MV-4-11 (cell line): ENCODE data around the gene RIPPLY3.
A peak's percentile ranks its signal among the peaks of the same experiment; 100 is the strongest.
"Not testable (repeated sequence)": the region's sequence is repeated elsewhere in the genome, so short reads cannot be mapped to it uniquely, and the experiment has no call there.

Source experiments
- DNase-seq: peaks from one replicate; lab custom pipeline; 2025; lab: John Stamatoyannopoulos, UW

RIPPLY3 gene

DNA sequence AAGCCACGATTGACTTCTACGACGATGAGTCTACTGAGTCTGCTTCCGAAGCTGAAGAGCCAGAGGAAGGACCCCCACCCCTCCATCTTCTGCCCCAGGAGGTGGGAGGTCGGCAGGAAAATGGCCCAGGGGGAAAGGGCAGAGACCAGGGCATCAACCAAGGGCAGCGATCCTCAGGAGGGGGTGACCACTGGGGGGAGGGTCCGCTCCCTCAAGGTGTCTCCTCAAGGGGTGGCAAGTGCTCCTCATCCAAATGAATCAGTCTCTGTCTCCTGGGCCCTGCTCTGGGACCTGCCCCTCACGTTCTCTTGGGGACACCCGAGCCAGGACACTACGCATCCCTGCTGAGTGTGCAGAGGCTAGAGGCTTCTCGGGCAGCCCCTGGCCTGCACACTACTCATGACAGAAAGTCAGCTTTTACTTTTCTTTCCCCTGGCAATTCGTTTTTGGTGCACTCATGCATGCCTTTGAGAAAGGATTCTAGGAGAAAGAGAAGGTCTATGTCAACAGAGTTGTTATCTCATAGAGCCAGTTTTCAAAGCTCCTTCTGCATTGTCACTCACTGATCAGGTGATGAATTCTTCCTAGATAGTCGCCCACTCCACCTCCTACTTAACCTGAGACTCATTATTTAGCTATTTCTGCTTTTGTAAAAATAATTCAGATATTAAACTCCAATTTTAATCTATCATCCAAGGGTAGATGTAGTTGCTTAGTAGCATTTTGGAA, 11.6 kb downstream of the RIPPLY3 start:
- DNase-seq, result no peak

DNA sequence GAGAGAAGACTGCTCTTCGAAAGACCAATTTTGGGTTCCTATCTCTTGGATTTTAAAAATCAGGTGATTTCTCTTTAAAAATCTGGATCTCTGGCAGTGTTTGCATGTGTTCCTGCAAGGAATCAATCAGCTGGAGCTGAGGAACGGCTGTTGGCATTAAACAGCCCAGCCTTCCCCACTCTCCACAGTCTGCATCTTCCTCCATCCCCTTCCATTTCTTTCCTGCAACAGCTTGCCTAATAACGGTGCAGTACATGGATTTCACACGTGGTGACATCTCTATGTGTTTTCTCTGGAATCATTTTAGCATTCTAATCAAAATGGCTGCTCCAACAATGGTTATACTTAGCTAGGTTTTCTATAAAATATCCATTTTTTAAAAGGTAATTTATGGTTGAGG, 20.0 kb downstream of the RIPPLY3 start:
- no peak for DNase-seq

DNA sequence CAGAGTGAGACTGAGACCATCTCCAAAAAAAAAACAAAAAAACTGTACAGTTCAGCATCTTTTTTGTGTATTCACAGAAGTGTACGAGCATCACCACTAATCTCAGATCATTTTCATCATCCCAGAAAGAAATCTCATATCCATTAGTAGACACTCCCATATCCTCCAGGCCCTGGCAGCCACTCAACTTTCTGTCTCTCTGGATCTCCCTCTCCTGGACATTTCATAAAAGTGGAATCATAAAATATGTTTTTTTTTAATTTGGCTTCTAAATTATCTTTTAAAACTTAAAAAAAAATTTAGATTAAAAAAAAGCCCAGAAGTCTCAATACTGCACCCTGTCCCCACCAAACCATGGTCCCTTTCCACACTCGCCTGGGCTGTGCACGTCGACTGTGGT, 22.1 kb downstream of the RIPPLY3 start:
- DNase-seq, result no peak

DNA sequence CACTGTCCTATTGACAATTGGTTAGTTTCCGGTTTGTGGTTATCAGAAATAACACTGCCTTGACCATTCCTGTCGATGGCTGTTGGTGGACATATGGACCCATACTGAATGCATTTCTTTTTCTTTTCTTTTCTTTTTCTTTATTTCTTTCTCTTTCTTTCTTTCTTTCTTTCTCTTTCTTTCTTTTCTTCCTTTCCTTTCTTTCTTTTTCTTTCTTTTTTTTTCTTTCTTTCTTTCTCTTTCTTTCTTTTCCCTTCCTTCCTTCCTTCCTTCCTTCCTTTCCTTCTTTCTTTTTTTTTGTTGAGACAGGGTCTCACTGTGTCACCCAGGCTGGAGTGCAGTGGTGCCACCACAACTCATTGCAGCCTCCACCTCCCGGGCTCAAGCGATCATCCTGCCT, 24.4 kb downstream of the RIPPLY3 start:
- DNase-seq, result no peak

DNA sequence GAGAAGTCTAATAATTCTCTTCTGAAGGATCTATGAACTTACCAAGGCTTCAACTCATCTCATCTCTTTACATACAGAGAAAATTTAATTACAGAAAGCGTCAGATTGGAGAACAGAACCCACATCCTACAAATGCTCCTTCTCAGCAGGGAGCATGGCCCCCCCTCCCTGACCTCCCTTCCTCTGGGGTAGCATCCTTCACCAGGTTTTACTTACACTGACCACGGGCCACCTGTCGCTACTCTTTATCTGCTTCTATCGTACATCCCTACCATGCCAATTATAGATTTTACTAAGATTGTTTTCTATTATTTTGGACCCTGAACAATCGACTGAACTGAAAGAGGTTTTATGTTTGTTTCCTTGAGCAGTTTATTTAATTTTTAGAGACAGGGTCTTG, 25.8 kb downstream of the RIPPLY3 start:
- no peak for DNase-seq

DNA sequence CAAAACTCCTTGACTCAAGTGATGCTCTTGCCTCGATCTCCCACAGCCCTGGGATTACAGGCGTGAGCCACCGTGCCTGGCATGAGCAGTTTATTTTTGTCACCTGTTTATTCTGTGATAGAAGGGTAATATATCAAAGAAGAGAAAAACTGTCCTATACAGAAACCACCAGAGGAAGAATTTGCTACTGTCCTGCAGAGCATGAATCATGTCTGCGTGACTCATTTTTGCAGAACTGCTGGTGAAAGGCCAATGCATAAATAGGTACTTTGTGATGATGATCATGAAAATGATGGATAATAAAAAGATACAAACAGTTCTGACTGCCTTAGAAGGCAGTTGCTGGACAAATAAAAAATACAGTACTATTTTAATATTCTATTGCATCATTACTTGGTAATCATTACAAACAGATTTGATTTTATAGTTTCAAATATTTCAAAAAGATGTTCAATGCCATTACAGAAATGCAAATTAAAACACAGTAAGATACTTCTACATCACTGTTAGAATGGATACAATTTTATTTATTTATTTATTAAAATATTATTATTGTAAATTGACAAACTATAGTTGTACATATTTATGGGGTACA, 26.5 kb downstream of the RIPPLY3 start:
- peak; percentile 18 for DNase-seq

DNA sequence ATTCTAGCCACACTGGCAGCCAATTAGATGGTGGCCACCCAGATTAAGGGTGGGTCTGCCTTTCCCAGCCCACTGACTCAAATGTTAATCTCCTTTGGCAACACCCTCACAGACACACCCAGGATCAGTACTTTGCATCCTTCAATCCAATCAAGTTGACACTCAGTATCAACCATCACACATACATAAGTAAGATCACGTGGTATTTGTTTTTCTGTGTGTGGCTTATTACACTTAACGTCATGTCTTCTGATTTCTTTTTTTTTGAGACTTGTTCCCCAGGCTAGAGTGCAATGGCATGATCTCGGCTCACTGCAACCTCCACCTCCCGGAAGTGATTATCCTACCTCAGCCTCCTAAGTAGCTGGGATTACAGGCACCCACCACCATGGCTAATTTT, 27.9 kb downstream of the RIPPLY3 start:
- DNase-seq, result not testable (repeated sequence)

DNA sequence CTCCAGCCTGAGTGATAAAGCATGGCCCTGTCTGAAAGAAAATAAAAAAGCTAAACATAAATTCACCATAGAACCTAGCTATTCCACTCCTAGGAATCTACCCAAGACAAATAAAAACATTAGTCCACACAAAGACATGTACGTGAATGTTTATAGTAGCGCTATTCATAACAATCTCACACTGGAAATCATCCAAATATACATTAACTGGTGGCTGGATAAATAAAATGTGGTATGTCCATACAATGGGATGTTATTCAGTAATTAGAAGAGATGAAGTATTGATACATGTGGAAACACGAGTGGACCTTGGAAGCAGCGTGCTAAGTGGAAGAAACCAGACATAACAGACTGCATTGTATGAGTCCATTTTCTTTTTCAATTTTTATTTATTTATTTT, 29.7 kb downstream of the RIPPLY3 start:
- DNase-seq, result no peak

DNA sequence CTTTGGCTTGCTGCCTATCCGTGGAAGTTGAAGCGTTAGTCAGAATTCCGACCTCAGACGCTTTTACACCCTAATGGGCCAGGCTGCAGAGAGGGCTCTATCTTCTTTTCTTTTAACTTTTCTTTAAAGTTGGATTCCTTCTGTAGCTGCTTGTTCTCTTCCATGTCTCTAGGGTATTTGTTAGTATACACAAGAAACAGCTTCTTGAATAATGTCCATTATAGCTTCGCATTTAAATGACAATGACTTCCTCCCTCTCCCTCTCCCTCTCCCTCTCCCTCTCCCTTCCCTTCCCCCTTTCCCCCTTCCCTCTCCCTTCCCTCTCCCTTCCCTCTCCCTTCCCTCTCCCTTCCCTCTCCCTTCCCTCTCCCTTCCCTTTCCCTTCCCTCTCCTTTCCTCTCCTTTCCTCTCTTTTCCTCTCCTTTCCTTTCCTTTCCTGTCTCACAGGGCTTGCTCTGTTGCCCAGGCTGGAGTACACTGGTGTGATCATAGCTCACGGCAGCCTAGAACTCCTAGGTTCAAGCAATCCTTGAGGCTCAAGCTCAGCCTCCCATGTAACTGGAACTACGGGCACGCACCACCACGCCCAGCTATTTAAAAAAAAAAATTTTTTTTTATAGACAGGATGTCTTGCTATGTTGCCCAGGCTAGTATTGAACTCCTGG, 33.0 kb downstream of the RIPPLY3 start:
- no peak for DNase-seq

DNA sequence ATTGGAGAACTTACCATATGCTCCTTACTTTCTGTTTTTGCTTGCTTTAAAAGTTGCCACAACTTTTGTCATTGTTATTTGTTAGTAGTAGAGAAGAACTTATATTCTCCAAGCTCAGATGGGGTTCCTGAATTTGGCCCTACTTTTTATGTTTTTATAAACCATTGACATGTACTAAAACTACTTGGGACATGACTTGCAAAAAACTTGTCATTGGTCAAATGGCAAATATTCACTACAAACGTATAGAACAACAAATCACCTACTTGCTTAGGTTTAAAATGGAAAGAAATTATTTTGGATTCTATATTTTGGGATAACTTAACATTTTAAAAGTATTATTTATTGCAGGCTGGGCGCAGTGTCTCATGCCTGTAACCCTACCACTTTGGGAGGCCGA, 33.7 kb downstream of the RIPPLY3 start:
- no peak for DNase-seq

DNA sequence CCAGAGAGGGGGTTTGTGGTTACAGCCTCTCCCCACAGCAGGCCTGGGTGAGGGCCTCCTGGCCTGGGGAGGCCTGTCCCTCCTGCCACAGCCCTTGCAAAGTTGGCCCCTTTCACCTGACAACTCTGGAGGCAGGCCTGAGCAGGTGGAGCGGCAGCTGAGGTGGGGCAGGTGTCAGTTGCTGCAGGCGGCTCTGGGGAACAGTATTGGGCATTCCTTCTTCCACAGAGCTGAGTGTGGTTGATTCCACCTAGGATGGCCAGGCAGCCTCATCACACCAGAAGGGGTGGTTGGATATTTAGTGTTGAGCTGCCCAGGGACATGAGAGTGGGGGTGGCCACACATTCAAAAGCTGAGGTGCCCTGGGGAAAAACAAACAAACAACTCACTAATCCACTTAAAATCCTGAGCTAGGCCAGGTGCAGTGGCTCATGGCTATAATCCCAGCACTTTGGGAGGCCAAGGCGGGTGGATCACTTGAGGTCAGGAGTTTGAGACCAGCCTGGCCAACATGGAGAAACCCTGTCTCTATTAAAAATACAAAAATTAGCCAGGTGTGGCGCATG, 35.3 kb downstream of the RIPPLY3 start:
- no peak for DNase-seq

DNA sequence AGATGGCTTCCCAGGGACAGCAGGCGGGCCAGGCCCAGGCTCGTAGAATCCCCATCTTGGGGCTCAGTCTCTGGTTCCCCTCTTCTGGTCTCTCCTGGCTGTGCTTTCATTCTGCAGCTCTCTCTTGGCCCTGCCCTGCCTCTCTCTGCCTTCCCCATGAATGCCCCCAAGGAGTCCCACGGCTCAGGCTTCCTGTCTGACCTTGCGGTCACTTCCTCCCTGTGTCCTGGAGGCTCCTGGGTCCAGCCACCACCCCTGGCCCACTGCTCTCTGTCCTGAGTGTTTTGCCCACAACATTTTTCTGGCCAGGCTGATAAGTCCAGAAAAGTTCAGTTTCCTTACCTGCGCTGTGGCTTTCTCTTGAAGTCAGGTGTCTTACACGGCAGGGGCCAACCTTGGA, 37.3 kb downstream of the RIPPLY3 start:
- no peak for DNase-seq

DNA sequence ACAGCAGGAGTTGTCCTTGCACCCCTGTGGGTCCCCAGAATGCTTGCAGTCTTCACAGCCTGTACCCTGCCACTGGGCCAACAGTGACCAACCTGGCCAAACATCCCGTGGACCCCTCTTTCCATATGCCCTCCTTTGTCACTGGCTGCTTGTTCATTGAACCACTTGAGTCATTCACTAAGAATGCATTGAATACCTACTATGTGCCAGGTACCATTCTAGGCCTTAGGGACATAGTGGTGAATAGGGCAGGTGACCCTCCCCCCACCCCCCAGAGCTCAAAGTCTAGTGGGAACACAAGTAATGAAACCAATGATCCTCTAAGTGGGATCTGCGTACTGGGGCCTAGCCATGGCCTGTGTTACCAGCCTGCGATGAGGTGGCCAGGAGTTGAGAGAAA, 38.1 kb downstream of the RIPPLY3 start:
- DNase-seq, result no peak

DNA sequence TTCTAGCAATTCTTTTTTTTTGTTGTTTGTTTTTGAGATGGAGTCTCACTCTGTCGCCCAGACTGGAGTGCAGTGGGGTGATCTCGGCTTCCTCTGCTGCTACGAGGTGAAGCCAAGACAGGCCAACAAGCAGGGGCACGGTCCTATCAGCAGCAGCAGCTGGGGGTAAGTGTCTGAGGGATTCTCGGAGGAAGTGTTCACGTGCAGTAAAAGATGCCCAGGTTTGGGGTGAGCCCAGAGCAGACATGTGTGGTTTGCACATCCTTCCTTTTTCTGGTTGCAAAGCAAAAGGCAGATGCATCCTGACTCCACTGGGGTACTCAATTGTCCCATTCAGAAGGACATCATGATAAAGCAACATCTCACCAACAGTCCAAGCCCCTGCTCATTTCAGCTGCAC, 38.6 kb downstream of the RIPPLY3 start:
- DNase-seq, result peak; percentile 79

DNA sequence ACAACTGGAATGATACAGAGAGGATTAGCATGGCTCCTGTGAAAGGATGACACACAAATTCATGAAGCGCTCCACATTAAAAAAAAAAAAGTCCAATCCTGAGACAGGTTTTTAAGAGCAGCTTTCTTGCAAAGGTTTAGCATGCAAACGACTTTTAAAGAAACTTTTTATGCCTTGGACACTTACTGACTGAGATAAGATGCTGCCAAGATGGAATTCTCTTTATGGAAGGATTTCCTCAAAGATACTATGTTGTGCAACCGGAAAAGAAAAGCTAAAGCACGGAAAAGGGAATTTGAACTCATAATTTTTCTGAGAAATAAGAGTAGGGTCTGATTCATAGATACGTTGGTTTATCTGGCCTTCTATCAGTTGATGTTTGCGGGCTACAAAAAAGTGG, 39.1 kb downstream of the RIPPLY3 start:
- no peak for DNase-seq

DNA sequence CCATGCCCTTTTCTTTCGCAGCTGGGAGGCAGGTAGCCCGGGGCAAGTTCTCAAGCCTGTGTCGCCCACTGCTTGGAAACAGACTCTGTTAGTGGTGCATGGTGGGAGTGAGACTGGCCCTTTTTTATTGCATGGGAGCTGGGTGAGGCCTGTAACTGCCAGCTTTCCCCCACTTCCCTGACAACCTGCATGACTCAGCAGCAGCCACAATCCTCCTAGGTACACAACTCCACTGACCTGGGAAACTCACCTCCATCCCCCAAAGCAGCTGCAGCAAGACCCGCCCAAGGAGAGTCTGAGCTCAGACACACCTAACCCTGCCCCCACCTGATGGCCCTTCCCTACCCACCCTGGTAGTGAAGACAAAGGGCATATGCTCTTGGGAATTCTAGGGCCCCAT, 40.6 kb downstream of the RIPPLY3 start:
- DNase-seq, result no peak

DNA sequence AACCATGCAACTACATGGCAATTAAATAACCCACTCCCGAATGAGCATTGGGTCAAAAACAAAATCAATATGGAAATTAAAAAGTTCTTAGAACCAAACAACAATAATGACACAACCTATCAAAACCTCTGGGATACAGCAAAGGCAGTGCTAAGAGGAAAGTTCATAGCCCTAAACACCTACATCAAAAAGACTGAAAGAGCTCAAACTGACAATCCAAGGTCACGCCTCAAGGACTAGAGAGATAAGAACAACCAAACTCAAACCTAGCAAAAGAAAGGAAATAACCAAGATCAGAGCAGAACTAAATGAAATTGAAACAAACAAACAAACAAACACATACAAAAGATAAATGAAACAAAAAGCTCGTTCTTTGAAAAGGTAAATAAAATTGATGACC, 43.2 kb downstream of the RIPPLY3 start:
- not testable (repeated sequence) for DNase-seq

DNA sequence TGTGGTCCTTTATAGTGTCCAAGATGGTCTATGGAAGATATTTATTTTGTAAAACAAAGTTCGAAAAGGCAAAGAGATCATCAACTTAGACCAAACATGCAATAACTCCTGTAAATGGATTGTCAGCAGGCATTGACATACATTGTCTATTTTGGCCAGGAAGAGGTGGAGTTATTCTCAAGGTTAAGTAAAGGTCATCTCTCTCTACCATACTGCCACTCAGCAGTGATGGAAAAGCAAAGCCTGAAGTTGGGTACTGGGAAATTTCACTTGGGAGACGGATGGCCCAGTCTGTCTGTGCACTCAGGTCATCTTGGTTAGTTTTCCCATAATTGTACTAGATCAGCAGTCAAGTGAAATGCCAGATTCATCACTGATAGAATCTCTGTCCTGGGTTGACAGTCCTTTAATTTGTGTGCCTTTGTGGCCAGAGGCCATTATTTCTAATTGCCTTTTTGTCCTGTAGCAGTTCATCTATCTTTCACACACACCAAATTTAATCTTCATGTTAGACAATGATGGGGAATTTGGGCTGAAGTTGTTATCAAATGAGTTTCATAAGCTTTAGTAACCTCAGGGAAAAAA, 48.9 kb downstream of the RIPPLY3 start:
- no peak for DNase-seq

DNA sequence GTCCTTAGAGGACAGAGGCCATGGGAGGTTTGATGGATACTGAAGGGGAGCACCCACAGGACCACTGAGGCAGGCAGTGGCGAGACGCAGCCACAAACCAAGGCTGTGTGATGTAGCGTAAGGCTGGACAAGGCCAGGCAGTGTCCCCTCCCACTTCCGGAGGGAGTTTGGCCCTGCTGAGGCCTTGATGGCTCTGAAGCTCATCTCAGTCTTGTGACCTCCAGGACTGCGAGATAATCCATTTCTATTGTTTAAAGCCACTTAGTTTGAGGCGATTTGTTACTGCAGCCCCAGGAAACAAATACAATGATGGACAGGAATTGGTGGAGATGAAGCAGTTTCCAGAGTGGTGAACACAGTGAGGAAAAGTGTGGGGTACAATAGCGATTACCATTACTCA, 51.1 kb downstream of the RIPPLY3 start:
- DNase-seq, result no peak

DNA sequence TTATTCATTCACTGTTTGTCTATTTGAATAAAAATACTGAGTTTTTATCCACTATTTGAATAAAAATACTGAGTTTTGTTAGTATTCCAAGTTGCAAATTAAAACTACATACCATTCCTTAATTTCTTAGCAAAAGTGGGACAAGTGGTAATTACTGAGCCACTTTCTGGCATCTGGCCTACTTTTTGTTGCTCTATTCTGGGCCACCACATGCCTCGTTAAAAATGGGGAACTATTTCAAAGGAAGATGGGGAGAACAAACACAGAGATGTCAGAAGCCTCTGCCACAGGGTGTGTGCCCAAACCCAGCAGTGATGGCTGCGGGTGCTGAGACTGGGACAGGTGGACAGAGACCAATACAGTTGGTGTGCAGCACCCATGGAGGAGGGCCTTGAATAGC, 51.8 kb downstream of the RIPPLY3 start:
- peak; percentile 24 for DNase-seq

DNA sequence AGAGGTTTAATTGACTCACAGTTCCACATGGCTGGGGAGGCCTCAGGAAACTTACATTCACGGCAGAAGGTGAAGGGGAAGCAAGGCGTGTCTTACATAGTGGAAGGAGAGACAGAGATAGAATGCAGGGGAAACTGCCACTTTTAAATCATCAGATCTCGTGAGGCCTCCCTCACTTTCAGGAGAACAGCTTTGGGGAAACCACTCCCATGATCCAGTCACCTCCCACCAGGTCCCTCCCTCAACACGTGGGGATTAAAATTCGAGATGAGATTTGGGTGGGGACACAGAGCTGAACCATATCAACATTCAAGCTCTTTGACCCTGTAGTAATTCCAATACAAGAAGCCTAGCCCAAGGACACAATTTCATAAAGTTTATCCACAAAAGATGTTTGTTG, 52.7 kb downstream of the RIPPLY3 start:
- no peak for DNase-seq

DNA sequence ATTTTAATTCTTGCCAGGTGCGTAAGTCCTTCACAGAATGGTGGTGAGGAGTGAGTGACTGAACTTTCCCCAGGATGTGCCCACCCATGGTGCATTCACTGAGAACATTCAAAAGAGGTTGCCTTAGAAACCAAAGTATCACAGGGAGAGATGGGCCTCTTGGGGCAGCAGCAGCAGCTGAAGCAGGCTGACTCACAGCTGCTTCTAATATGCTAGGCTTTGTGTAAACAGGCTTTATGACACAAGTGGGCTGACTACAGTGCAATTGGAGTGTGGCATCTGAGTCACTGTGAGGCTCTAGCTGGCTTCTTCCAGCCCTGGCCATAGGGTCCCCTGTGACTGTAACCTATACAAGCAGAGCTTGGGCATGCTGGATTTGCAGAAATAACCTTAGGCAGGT, 53.8 kb downstream of the RIPPLY3 start:
- peak; percentile 79 for DNase-seq
